SU-DHL-6 (cell line): ENCODE measurements around the gene AGAP1.

Experiments
- H2AFZ ChIP-seq: fragments of 200-600 bp; sonication (generic); 2 replicates; pipeline ENCODE4 v1.6.1; 2014; ENCODE audit warnings: low read depth, mild to moderate bottlenecking, moderate library complexity, mixed read lengths, antibody characterized with exemption, low read length; ENCODE audit not compliant: severe bottlenecking
- H3F3A ChIP-seq: fragments of 200-600 bp; shearing (Covaris generic); 2 replicates; pipeline ENCODE4 v1.6.0; 2016; ENCODE audit warnings: antibody characterized with exemption, mild to moderate bottlenecking; ENCODE audit not compliant: insufficient read depth
- H3K27ac ChIP-seq: fragments of 200-600 bp; sonication (generic); 2 replicates; pipeline ENCODE4 v1.5.1; 2016; ENCODE audit warnings: low read depth, mild to moderate bottlenecking, low read length, moderate library complexity, mixed read lengths
- H3K27me3 ChIP-seq: fragments of 200-600 bp; sonication (generic), shearing (Covaris generic); 2 replicates; pipeline ENCODE4 v1.6.0; 2014; ENCODE audit warnings: mild to moderate bottlenecking, low read length
- H3K36me3 ChIP-seq: fragments of 200-600 bp; sonication (generic); 2 replicates; pipeline ENCODE4 v1.6.1; 2014; ENCODE audit warnings: mild to moderate bottlenecking, low read length, mixed read lengths
- H3K4me2 ChIP-seq: fragments of 300-600, 200-600 bp; shearing (Covaris generic), sonication (generic); 2 replicates; pipeline ENCODE4 v1.6.0; 2014; ENCODE audit warnings: low read length, low read depth, mild to moderate bottlenecking; ENCODE audit not compliant: poor library complexity, severe bottlenecking
- H3K4me3 ChIP-seq: fragments of 200-600 bp; sonication (generic); 2 replicates; pipeline ENCODE4 v1.5.1; 2014; ENCODE audit warnings: antibody characterized with exemption, low read length, mild to moderate bottlenecking, mixed read lengths; ENCODE audit not compliant: insufficient read depth, poor library complexity, severe bottlenecking
- H3K79me2 ChIP-seq: fragments of 200-600 bp; sonication (generic); 2 replicates; pipeline ENCODE4 v1.6.1; 2014; ENCODE audit warnings: mild to moderate bottlenecking, low read length, moderate library complexity; ENCODE audit not compliant: insufficient read depth
- H3K9ac ChIP-seq: fragments of 200-600 bp; sonication (generic); 2 replicates; pipeline ENCODE4 v1.7.0; 2014; ENCODE audit warnings: mild to moderate bottlenecking, low read length
- H3K9me2 ChIP-seq: fragments of 200-600 bp; sonication (generic); replicated peaks from 2 replicates; pipeline ENCODE4 v1.6.1; 2014; ENCODE audit warnings: low read length; ENCODE audit not compliant: insufficient read depth
- H3K9me3 ChIP-seq: fragments of 200-600 bp; sonication (generic); 2 replicates; pipeline ENCODE4 v1.6.1; 2014; ENCODE audit warnings: low read length, mixed read lengths; ENCODE audit not compliant: insufficient read depth
- H4K20me1 ChIP-seq: fragments of 200-600 bp; sonication (generic); 2 replicates; pipeline ENCODE4 v1.6.1; 2014; ENCODE audit warnings: low read depth, mild to moderate bottlenecking, antibody characterized with exemption, low read length, moderate library complexity, mixed read lengths
- CTCF ChIP-seq: fragments of 200-600 bp; sonication (generic); IDR thresholded peaks from one replicate; pipeline ENCODE4 v1.5.1; 2017; ENCODE audit warnings: antibody characterized with exemption, mild to moderate bottlenecking, low read length, moderate library complexity; ENCODE audit not compliant: insufficient read depth, poor library complexity, severe bottlenecking
- EZH2phosphoT487 ChIP-seq: fragments of 200-600 bp; sonication (generic), shearing (Covaris generic); conservative IDR thresholded peaks from 2 replicates; pipeline ENCODE4 v1.6.1; 2018; ENCODE audit warnings: mild to moderate bottlenecking, antibody characterized with exemption, low read length, moderate library complexity, mixed read lengths

Gene AGAP1

GRCh38 chr2:236113948-236114347, 620.1 kb downstream of the AGAP1 start:
- Histone ChIP-seq H3K27me3 (no peaks in the 10 kb centered on the region), H3F3A (no peaks in the 10 kb centered on the region), H3K9me3 (no peaks in the 10 kb centered on the region), H3K4me3 (no peak overlapping the region), H4K20me1 (no peaks in the 10 kb centered on the region), H3K9me2 (no peaks in the 10 kb centered on the region), H3K9ac (no peak overlapping the region), H2AFZ (no peak overlapping the region), H3K27ac (no peak overlapping the region), H3K4me2 (no peak overlapping the region), H3K79me2 (no peaks in the 10 kb centered on the region), H3K36me3 (no peaks in the 10 kb centered on the region)
- TF ChIP-seq EZH2phosphoT487 (no peak), CTCF (no peak)

- TF ChIP-seq CTCF (no peak), EZH2phosphoT487 (no peak)
- Histone ChIP-seq H3K9me3 (no peaks in the 10 kb centered on the region), H4K20me1 (no peaks in the 10 kb centered on the region), H3K4me3 (no peak overlapping the region), H3K27me3 (no peaks in the 10 kb centered on the region), H3F3A (no peaks in the 10 kb centered on the region), H3K9ac (no peak overlapping the region), H3K79me2 (no peaks in the 10 kb centered on the region), H2AFZ (no peak overlapping the region), H3K9me2 (no peaks in the 10 kb centered on the region), H3K27ac (no peak overlapping the region), H3K4me2 (no peak overlapping the region), H3K36me3 (no peaks in the 10 kb centered on the region)
Measured at GRCh38 chr2:236114959-236115358, 621.1 kb downstream of the AGAP1 start.

- H3F3A ChIP-seq = no peaks in the 10 kb centered on the region
- H3K9me3 ChIP-seq = no peaks in the 10 kb centered on the region
- no peak overlapping the region for H3K4me3 ChIP-seq
- H4K20me1 ChIP-seq = no peaks in the 10 kb centered on the region
- H3K36me3 ChIP-seq = no peaks in the 10 kb centered on the region
- TF ChIP-seq EZH2phosphoT487 (no peak), CTCF (no peak)
- no peak overlapping the region for H3K9ac ChIP-seq
- H3K4me2 ChIP-seq = no peak overlapping the region
- no peaks in the 10 kb centered on the region for H3K9me2 ChIP-seq
- H3K27me3 ChIP-seq = no peaks in the 10 kb centered on the region
- H3K27ac ChIP-seq = no peak overlapping the region
- H2AFZ ChIP-seq = no peak overlapping the region
- no peaks in the 10 kb centered on the region for H3K79me2 ChIP-seq
Measured at GRCh38 chr2:236117401-236117800, 623.6 kb downstream of the AGAP1 start.
